ENCODE data around the gene MAN2A2.

- TF ChIP-seq MAX (IDR thresholded peaks at IDR 0.05) (no peak), TCF12 (IDR thresholded peaks at IDR 0.05; ENCODE audit: low read depth) (no peak), EP300 (IDR thresholded peaks at IDR 0.05; ENCODE audit: borderline replicate concordance) (no peak), EGR1 (IDR thresholded peaks at IDR 0.05) (no peak), RAD21 (IDR thresholded peaks at IDR 0.05; ENCODE audit: low read depth) (no peak), YY1 (IDR thresholded peaks at IDR 0.05; ENCODE audit: low read depth) (no peak), TAF1 (IDR thresholded peaks at IDR 0.05; ENCODE audit: low read depth) (peak; percentile 18; the same call in 1 of the 2 replicates), CEBPB (IDR thresholded peaks at IDR 0.05) (no peak), ZBTB7A (IDR thresholded peaks at IDR 0.05; ENCODE audit: low read depth) (no peak; the same call in 1 of the 2 replicates)
These were observed 31.9 kb upstream of the MAN2A2 start for GRCh38 chr15:90871139-90871715.
